ENCODE results near the gene SGCE.

The SGCE gene

DNA sequence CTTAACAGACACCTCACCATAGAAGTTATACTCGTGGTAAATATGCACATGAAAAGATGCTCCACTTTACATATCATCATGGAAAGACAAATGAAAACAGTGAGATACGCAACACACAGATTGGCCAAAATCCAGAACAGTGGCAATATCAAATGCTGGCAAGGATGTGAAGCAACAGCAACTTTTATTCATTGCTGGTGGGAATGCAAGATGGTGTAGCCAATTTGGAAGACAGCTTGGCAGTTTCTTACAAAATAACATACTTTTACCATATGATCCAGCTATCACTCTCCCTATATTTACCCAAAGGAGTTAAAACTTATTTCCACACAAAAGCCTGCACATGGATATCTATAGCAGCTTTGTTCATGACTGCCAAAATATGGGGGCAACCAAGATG, 46.4 kb downstream of the SGCE start:
- no peak overlapping the region for H2AFZ ChIP-seq (ENCODE audit: low read length)
- H3K36me3 ChIP-seq (ENCODE audit: insufficient read depth, low read length): no peaks in the 10 kb centered on the region
- no peaks in the 10 kb centered on the region for H3K27me3 ChIP-seq (ENCODE audit: insufficient read depth, low read length)
- H3K9ac ChIP-seq (ENCODE audit: low read length): no peak overlapping the region
- H3K79me2 ChIP-seq (ENCODE audit: insufficient read depth, low read length): no peaks in the 10 kb centered on the region
- no peak overlapping the region for H3K27ac ChIP-seq (ENCODE audit: low read depth, low read length, poor library complexity, severe bottlenecking)
- H3K4me3 ChIP-seq (ENCODE audit: low read depth, low read length, poor library complexity, severe bottlenecking): no peak overlapping the region
- no peaks in the 10 kb centered on the region for H4K20me1 ChIP-seq (ENCODE audit: insufficient read depth, low read length)
- no peak overlapping the region for H3K4me2 ChIP-seq (ENCODE audit: low read length)
- H3K9me3 ChIP-seq (ENCODE audit: low read length): no peaks in the 10 kb centered on the region
- no peaks in the 10 kb centered on the region for H3K9me2 ChIP-seq (ENCODE audit: low read depth, low read length)
- TF ChIP-seq, protein P1, sequence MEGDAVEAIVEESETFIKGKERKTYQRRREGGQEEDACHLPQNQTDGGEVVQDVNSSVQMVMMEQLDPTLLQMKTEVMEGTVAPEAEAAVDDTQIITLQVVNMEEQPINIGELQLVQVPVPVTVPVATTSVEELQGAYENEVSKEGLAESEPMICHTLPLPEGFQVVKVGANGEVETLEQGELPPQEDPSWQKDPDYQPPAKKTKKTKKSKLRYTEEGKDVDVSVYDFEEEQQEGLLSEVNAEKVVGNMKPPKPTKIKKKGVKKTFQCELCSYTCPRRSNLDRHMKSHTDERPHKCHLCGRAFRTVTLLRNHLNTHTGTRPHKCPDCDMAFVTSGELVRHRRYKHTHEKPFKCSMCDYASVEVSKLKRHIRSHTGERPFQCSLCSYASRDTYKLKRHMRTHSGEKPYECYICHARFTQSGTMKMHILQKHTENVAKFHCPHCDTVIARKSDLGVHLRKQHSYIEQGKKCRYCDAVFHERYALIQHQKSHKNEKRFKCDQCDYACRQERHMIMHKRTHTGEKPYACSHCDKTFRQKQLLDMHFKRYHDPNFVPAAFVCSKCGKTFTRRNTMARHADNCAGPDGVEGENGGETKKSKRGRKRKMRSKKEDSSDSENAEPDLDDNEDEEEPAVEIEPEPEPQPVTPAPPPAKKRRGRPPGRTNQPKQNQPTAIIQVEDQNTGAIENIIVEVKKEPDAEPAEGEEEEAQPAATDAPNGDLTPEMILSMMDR (IDR thresholded peaks at IDR 0.05; ENCODE audit: low read length): no peak
- no peak for TF ChIP-seq EZH2 (IDR thresholded peaks at IDR 0.05; ENCODE audit: borderline replicate concordance, low read length)
- H3K4me1 ChIP-seq (ENCODE audit: insufficient read depth, low read length, severe bottlenecking): no peaks in the 10 kb centered on the region
- H3F3A ChIP-seq (ENCODE audit: insufficient read depth, low read length): no peaks in the 10 kb centered on the region

DNA sequence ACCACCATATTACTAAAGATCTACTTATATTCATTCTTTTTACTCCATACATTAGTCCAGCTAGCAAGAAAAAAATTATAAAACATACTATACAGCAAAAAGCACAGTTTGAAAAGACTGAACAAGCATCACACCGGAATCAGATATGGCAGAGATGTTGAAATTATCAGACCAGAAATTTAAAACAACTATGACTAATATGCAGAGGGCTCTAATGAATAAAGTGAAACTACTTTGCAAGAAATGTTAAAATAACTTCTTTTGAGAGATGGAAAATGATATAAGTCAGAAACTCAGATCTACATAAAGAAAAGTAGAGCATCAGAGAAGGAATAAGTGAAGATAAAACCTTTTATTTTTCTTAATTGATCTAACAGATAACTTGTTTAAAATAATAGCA, 50.9 kb downstream of the SGCE start:
- no peak overlapping the region for H2AFZ ChIP-seq (ENCODE audit: low read length)
- H4K20me1 ChIP-seq (ENCODE audit: insufficient read depth, low read length): no peaks in the 10 kb centered on the region
- H3K36me3 ChIP-seq (ENCODE audit: insufficient read depth, low read length): peaks cover 6% of the 10 kb centered on the region; the same call in 1 of the 2 replicates
- TF ChIP-seq, protein P1 (IDR thresholded peaks at IDR 0.05; ENCODE audit: low read length): no peak
- TF ChIP-seq EZH2 (IDR thresholded peaks at IDR 0.05; ENCODE audit: borderline replicate concordance, low read length): no peak
- H3K79me2 ChIP-seq (ENCODE audit: insufficient read depth, low read length): no peaks in the 10 kb centered on the region
- no peak overlapping the region for H3K9ac ChIP-seq (ENCODE audit: low read length)
- no peaks in the 10 kb centered on the region for H3K27me3 ChIP-seq (ENCODE audit: insufficient read depth, low read length)
- H3K9me3 ChIP-seq (ENCODE audit: low read length): no peaks in the 10 kb centered on the region
- no peaks in the 10 kb centered on the region for H3K4me1 ChIP-seq (ENCODE audit: insufficient read depth, low read length, severe bottlenecking)
- no peak overlapping the region for H3K4me2 ChIP-seq (ENCODE audit: low read length)
- H3K4me3 ChIP-seq (ENCODE audit: low read depth, low read length, poor library complexity, severe bottlenecking): no peak overlapping the region
- H3K27ac ChIP-seq (ENCODE audit: low read depth, low read length, poor library complexity, severe bottlenecking): no peak overlapping the region
- no peaks in the 10 kb centered on the region for H3F3A ChIP-seq (ENCODE audit: insufficient read depth, low read length)
- H3K9me2 ChIP-seq (ENCODE audit: low read depth, low read length): no peaks in the 10 kb centered on the region

DNA sequence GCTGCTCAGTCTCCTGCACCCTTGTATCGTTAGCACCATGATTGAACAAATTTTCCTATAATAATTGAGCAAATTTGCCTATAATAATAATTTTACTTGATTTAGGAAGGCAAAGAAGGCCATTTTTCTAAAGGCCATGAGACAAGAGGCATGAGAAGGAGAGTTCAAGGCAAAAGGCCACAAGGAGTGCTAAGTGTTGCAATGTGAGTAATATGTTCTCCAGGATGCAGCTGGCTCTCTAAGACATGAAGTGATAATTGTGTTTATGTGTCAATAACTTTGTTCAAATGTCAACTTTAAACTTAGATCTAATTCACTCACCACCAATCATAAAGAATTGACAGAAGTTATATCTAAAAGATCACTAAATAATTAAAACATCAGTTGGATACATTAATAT, 53.8 kb downstream of the SGCE start:
- Histone ChIP-seq H3K27me3 (ENCODE audit: insufficient read depth, low read length) (no peaks in the 10 kb centered on the region), H3K4me2 (ENCODE audit: low read length) (no peak overlapping the region)

More for the DNA sequence above, 53.8 kb downstream of the SGCE start:
- Histone ChIP-seq H3K9me3 (ENCODE audit: low read length) (no peaks in the 10 kb centered on the region), H2AFZ (ENCODE audit: low read length) (no peak overlapping the region), H3F3A (ENCODE audit: insufficient read depth, low read length) (no peaks in the 10 kb centered on the region), H3K36me3 (ENCODE audit: insufficient read depth, low read length) (peaks cover 6% of the 10 kb centered on the region; the same call in 1 of the 2 replicates), H3K79me2 (ENCODE audit: insufficient read depth, low read length) (no peaks in the 10 kb centered on the region), H3K9me2 (ENCODE audit: low read depth, low read length) (no peaks in the 10 kb centered on the region), H4K20me1 (ENCODE audit: insufficient read depth, low read length) (no peaks in the 10 kb centered on the region), H3K4me3 (ENCODE audit: low read depth, low read length, poor library complexity, severe bottlenecking) (no peak overlapping the region), H3K4me1 (ENCODE audit: insufficient read depth, low read length, severe bottlenecking) (no peaks in the 10 kb centered on the region), H3K27ac (ENCODE audit: low read depth, low read length, poor library complexity, severe bottlenecking) (no peak overlapping the region), H3K9ac (ENCODE audit: low read length) (no peak overlapping the region)
- TF ChIP-seq, protein P1 (IDR thresholded peaks at IDR 0.05; ENCODE audit: low read length): no peak
- no peak for TF ChIP-seq EZH2 (IDR thresholded peaks at IDR 0.05; ENCODE audit: borderline replicate concordance, low read length)

All from OCI-LY1 (cell line).